SJSA1 (cell line): ENCODE measurements around the gene CBFB. TPM values are rescaled to one million over a fixed set of nuclear protein-coding genes. Genes with fewer than 3 reads are reported as not detected.
A peak's percentile ranks its signal among the peaks of the same experiment; 100 is the strongest.
"Not testable (repeated sequence)": the region's sequence is repeated elsewhere in the genome, so short reads cannot be mapped to it uniquely, and the experiment has no call there.

ENCODE experiments used
- DNase-seq, 2 experiments: peaks; one replicate each; pipeline ENCODE4 v3.0.0-alpha.2; 2015 to 2020; ENCODE audit warnings: low spot score in 2 of 2, low read depth in 1 of 2
- H3K27ac ChIP-seq: fragments of 250-450 bp; sonication (Bioruptor Pico); 2 replicates; pipeline ENCODE4 v1.5.1; 2020; ENCODE audit warnings: mild to moderate bottlenecking, moderate library complexity
- H3K27me3 ChIP-seq: fragments of 250-450 bp; sonication (Bioruptor Pico); replicated peaks from 2 replicates; pipeline ENCODE4 v1.5.1; 2020; ENCODE audit warnings: mild to moderate bottlenecking, moderate library complexity
- H3K36me3 ChIP-seq: fragments of 250-450 bp; sonication (Bioruptor Pico); 2 replicates; pipeline ENCODE4 v1.5.1; 2020; ENCODE audit warnings: mild to moderate bottlenecking
- H3K4me1 ChIP-seq: fragments of 250-450 bp; sonication (Bioruptor Pico); replicated peaks from 2 replicates; pipeline ENCODE4 v1.6.1; 2021; ENCODE audit warnings: mild to moderate bottlenecking
- H3K4me3 ChIP-seq: fragments of 250-450 bp; sonication (Bioruptor Pico); 2 replicates; pipeline ENCODE4 v1.5.1; 2020; ENCODE audit warnings: mild to moderate bottlenecking
- H3K9me3 ChIP-seq: fragments of 250-450 bp; sonication (Bioruptor Pico); replicated peaks from 2 replicates; pipeline ENCODE4 v1.5.1; 2020; ENCODE audit warnings: mild to moderate bottlenecking
- total RNA-seq: library from RNA; depleted of rRNA; stranded (reverse); fragments of >200 nt; shearing (Covaris generic); gene quantifications from 2 replicates; pipeline ENCODE4 v1.2.3, GENCODE V29; 2014

CBFB gene
- total RNA-seq, 1 experiment from 2014 or later, result 170 TPM

- Histone ChIP-seq H3K4me3 (no peak overlapping the region), H3K4me1 (peaks cover 8% of the 10 kb centered on the region; the same call in 1 of the 2 replicates), H3K36me3 (peaks cover 77% of the 10 kb centered on the region), H3K9me3 (no peaks in the 10 kb centered on the region), H3K27ac (no peak overlapping the region), H3K27me3 (no peaks in the 10 kb centered on the region)
- peak in 1 of 2 experiments; percentile 8 for DNase-seq
Observed at GRCh38 chr16:67040906-67041305, 12.0 kb downstream of the CBFB start.

GRCh38 chr16:67041520-67041919, 12.6 kb downstream of the CBFB start:
- not testable (repeated sequence) for H3K27me3 ChIP-seq, H3K4me1 ChIP-seq, H3K9me3 ChIP-seq, H3K4me3 ChIP-seq, H3K27ac ChIP-seq
- H3K36me3 ChIP-seq, result peaks cover 83% of the 10 kb centered on the region
- DNase-seq, result peak in 1 of 2 experiments; percentile 29

- H3K4me3 ChIP-seq, result no peak overlapping the region
- no peak for DNase-seq
- H3K36me3 ChIP-seq, result peaks cover 77% of the 10 kb centered on the region
- H3K4me1 ChIP-seq, result peaks cover 8% of the 10 kb centered on the region; the same call in 1 of the 2 replicates
- no peaks in the 10 kb centered on the region for H3K27me3 ChIP-seq
- H3K9me3 ChIP-seq, result no peaks in the 10 kb centered on the region
- H3K27ac ChIP-seq, result no peak overlapping the region
Observed at GRCh38 chr16:67043420-67043819, 14.5 kb downstream of the CBFB start.

GRCh38 chr16:67050796-67051195, 21.8 kb downstream of the CBFB start:
- DNase-seq, result no peak
- H3K4me3 ChIP-seq, result no peak overlapping the region
- no peak overlapping the region for H3K27ac ChIP-seq
- no peaks in the 10 kb centered on the region for H3K9me3 ChIP-seq
- peaks cover 33% of the 10 kb centered on the region for H3K36me3 ChIP-seq
- no peaks in the 10 kb centered on the region for H3K27me3 ChIP-seq
- peaks cover 25% of the 10 kb centered on the region for H3K4me1 ChIP-seq

- Histone ChIP-seq H3K9me3 (no peaks in the 10 kb centered on the region), H3K27ac (no peak overlapping the region)
- DNase-seq, result no peak
Observed at GRCh38 chr16:67052399-67052798, 23.4 kb downstream of the CBFB start.

GRCh38 chr16:67053767-67054334, 24.9 kb downstream of the CBFB start:
- Histone ChIP-seq H3K9me3 (no peaks in the 10 kb centered on the region), H3K27me3 (no peaks in the 10 kb centered on the region), H3K4me3 (no peak overlapping the region), H3K27ac (peak overlapping the region; percentile 68), H3K4me1 (peaks cover 40% of the 10 kb centered on the region), H3K36me3 (peaks cover 15% of the 10 kb centered on the region)
- peak in 1 of 2 experiments; percentile 36 for DNase-seq

More at GRCh38 chr16:67052399-67052798, 23.4 kb downstream of the CBFB start:
- Histone ChIP-seq H3K4me3 (no peak overlapping the region), H3K4me1 (peaks cover 40% of the 10 kb centered on the region), H3K27me3 (no peaks in the 10 kb centered on the region), H3K36me3 (peaks cover 19% of the 10 kb centered on the region)

- peaks cover 11% of the 10 kb centered on the region for H3K36me3 ChIP-seq
- no peaks in the 10 kb centered on the region for H3K27me3 ChIP-seq
- no peaks in the 10 kb centered on the region for H3K9me3 ChIP-seq
- H3K27ac ChIP-seq, result peak overlapping the region; percentile 68
- H3K4me1 ChIP-seq, result peaks cover 40% of the 10 kb centered on the region
- no peak overlapping the region for H3K4me3 ChIP-seq
- DNase-seq, result no peak
Observed at GRCh38 chr16:67054901-67055300, 26.0 kb downstream of the CBFB start.

GRCh38 chr16:67055712-67056487, 27.0 kb downstream of the CBFB start:
- peaks cover 14% of the 10 kb centered on the region for H3K36me3 ChIP-seq
- H3K27me3 ChIP-seq, result no peaks in the 10 kb centered on the region
- peak overlapping the region; percentile 68 for H3K27ac ChIP-seq
- DNase-seq, result peak; percentile 75 to 90
- peaks cover 40% of the 10 kb centered on the region for H3K4me1 ChIP-seq
- no peak overlapping the region for H3K4me3 ChIP-seq
- H3K9me3 ChIP-seq, result no peaks in the 10 kb centered on the region

GRCh38 chr16:67063008-67063407, 34.1 kb downstream of the CBFB start:
- no peak for DNase-seq
- H3K36me3 ChIP-seq, result peaks cover 37% of the 10 kb centered on the region
- H3K4me1 ChIP-seq, result peaks cover 5% of the 10 kb centered on the region; the same call in 1 of the 2 replicates
- no peaks in the 10 kb centered on the region for H3K9me3 ChIP-seq
- no peak overlapping the region for H3K27ac ChIP-seq
- no peak overlapping the region for H3K4me3 ChIP-seq
- H3K27me3 ChIP-seq, result no peaks in the 10 kb centered on the region

GRCh38 chr16:67068212-67068753, 39.3 kb downstream of the CBFB start:
- no peak overlapping the region for H3K4me3 ChIP-seq
- no peaks in the 10 kb centered on the region for H3K27me3 ChIP-seq
- H3K36me3 ChIP-seq, result peaks cover 61% of the 10 kb centered on the region
- H3K9me3 ChIP-seq, result no peaks in the 10 kb centered on the region
- peak in 1 of 2 experiments; percentile 23 for DNase-seq
- H3K27ac ChIP-seq, result no peak overlapping the region
- H3K4me1 ChIP-seq, result peaks cover 8% of the 10 kb centered on the region; the same call in 1 of the 2 replicates

- no peak overlapping the region for H3K4me3 ChIP-seq
- H3K9me3 ChIP-seq, result no peaks in the 10 kb centered on the region
- no peak overlapping the region for H3K27ac ChIP-seq
- H3K36me3 ChIP-seq, result peaks cover 87% of the 10 kb centered on the region
- no peak for DNase-seq
- H3K27me3 ChIP-seq, result no peaks in the 10 kb centered on the region
- peaks cover 8% of the 10 kb centered on the region; the same call in 1 of the 2 replicates for H3K4me1 ChIP-seq
Observed at GRCh38 chr16:67071476-67072048, 42.6 kb downstream of the CBFB start.

- Histone ChIP-seq H3K4me3 (no peak overlapping the region), H3K27me3 (no peaks in the 10 kb centered on the region), H3K27ac (no peak overlapping the region), H3K9me3 (no peaks in the 10 kb centered on the region), H3K36me3 (peaks cover 83% of the 10 kb centered on the region), H3K4me1 (no peaks in the 10 kb centered on the region)
- DNase-seq, result no peak
Observed at GRCh38 chr16:67075331-67075730, 46.4 kb downstream of the CBFB start.

- no peak for DNase-seq
- Histone ChIP-seq H3K9me3 (no peaks in the 10 kb centered on the region), H3K27me3 (no peaks in the 10 kb centered on the region)
Observed at GRCh38 chr16:67077871-67078270, 48.9 kb downstream of the CBFB start.

GRCh38 chr16:67082100-67082499, 53.2 kb downstream of the CBFB start:
- DNase-seq, result no peak
- no peak overlapping the region for H3K27ac ChIP-seq
- no peak overlapping the region for H3K4me3 ChIP-seq
- no peaks in the 10 kb centered on the region for H3K9me3 ChIP-seq
- H3K27me3 ChIP-seq, result no peaks in the 10 kb centered on the region
- peaks cover 5% of the 10 kb centered on the region for H3K4me1 ChIP-seq
- H3K36me3 ChIP-seq, result peaks cover 49% of the 10 kb centered on the region

More at GRCh38 chr16:67077871-67078270, 48.9 kb downstream of the CBFB start:
- no peak overlapping the region for H3K27ac ChIP-seq
- H3K4me1 ChIP-seq, result no peaks in the 10 kb centered on the region
- H3K4me3 ChIP-seq, result no peak overlapping the region
- peaks cover 67% of the 10 kb centered on the region for H3K36me3 ChIP-seq
